Smooth muscle cell (in vitro differentiated cells): ENCODE measurements around the gene GRAMD1B. TPM values are rescaled to one million over a fixed set of nuclear protein-coding genes. Genes with fewer than 3 reads are reported as not detected.

Experiments
- DNase-seq: peaks from one replicate; lab custom pipeline; 2025; ENCODE audit not compliant: unreplicated experiment; lab: John Stamatoyannopoulos, UW
- H2AFZ ChIP-seq: fragments of 200-600 bp; sonication (generic); 2 replicates; pipeline ENCODE4 v1.6.0; 2016; ENCODE audit warnings: antibody characterized with exemption, low read depth, mild to moderate bottlenecking
- H3F3A ChIP-seq: fragments of 200-600 bp; sonication (generic); 2 replicates; pipeline ENCODE4 v1.6.0; 2017; ENCODE audit warnings: antibody characterized with exemption, low read depth
- H3K27ac ChIP-seq: fragments of 200-600 bp; sonication (generic); 2 replicates; pipeline ENCODE4 v1.5.1; 2016; ENCODE audit warnings: low read depth, mild to moderate bottlenecking
- H3K27me3 ChIP-seq: fragments of 200-600 bp; sonication (generic); 2 replicates; pipeline ENCODE4 v1.6.1; 2016; ENCODE audit warnings: low read depth, mild to moderate bottlenecking
- H3K36me3 ChIP-seq: fragments of 200-600 bp; sonication (generic); 2 replicates; pipeline ENCODE4 v1.5.1; 2016; ENCODE audit warnings: low read depth
- H3K4me1 ChIP-seq: fragments of 200-600 bp; sonication (generic); 2 replicates; pipeline ENCODE4 v1.5.1; 2016; ENCODE audit warnings: low read depth
- H3K4me2 ChIP-seq: fragments of 200-600 bp; sonication (generic); 2 replicates; pipeline ENCODE4 v1.6.0; 2016; ENCODE audit warnings: mild to moderate bottlenecking
- H3K4me3 ChIP-seq: fragments of 200-600 bp; sonication (generic); 2 replicates; pipeline ENCODE4 v1.5.1; 2016; ENCODE audit warnings: mild to moderate bottlenecking
- H3K79me2 ChIP-seq: fragments of 200-600 bp; sonication (generic); 2 replicates; pipeline ENCODE4 v1.6.0; 2016; ENCODE audit warnings: low read depth, mild to moderate bottlenecking
- H3K9ac ChIP-seq: fragments of 200-600 bp; sonication (generic); 2 replicates; pipeline ENCODE4 v1.6.0; 2016; ENCODE audit warnings: low read depth
- H3K9me3 ChIP-seq: fragments of 200-600 bp; sonication (generic); replicated peaks from 2 replicates; pipeline ENCODE4 v1.5.1; 2016; ENCODE audit warnings: low read depth
- H4K20me1 ChIP-seq: fragments of 200-600 bp; sonication (generic); 2 replicates; pipeline ENCODE4 v1.6.0; 2016; ENCODE audit warnings: low read depth
- WGBS: methylation state at CpG from one replicate; pipeline ENCODE4 v1.1.7; 2016; ENCODE audit warnings: low lambda C conversion rate; 5-methylcytosine and 5-hydroxymethylcytosine counted together
- polyA plus RNA-seq: library from polyadenylated mRNA; unstranded; fragments of >200 nt; fragmentation: Nextera tagmentation; extraction: Ambion mirVana; gene quantifications from 2 replicates; pipeline ENCODE4 v1.2.1, GENCODE V29; 2016
- total RNA-seq: library from RNA; depleted of rRNA; stranded (reverse); fragments of >200 nt; gene quantifications from 2 replicates; pipeline ENCODE4 v1.2.3, GENCODE V29; 2014
- TF ChIP-seq, protein P1 (sequence below): fragments of 200-600 bp; sonication (generic); IDR thresholded peaks from 2 replicates; pipeline ENCODE4 v1.5.1; 2017; ENCODE audit warnings: borderline replicate concordance, mild to moderate bottlenecking, antibody characterized with exemption; ENCODE audit not compliant: insufficient read depth, poor library complexity, severe bottlenecking

The GRAMD1B gene
- total and polyA plus RNA-seq, 2 experiments from 2014 or later = 2.4 to 3.4 TPM

DNA sequence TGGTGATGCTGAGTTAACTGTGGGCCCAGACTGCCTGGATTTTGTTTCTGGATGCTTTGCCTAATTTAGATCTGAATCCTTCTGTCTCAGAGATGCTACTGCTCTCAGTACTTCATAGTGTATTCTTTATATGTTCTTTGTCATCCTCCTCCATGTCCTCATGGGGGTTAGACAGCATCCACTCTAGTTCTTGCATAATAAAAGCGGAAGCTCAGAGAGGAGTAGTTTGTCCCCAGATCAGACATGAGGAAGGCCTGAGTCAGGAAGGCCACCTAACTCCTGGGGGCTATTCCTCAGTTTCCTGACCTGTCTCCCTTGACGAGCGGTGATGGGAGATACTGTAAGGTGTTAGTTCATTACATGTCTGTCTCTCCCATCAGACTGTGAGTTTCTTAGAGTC lies 134.2 kb downstream of the GRAMD1B start:
- Histone ChIP-seq H3K4me2 (no peak overlapping the region), H3K27ac (no peak overlapping the region), H4K20me1 (no peaks in the 10 kb centered on the region), H3K9ac (no peak overlapping the region), H3K4me3 (no peak overlapping the region), H3K79me2 (no peaks in the 10 kb centered on the region), H3F3A (no peaks in the 10 kb centered on the region), H3K4me1 (peaks cover 25% of the 10 kb centered on the region), H2AFZ (no peak overlapping the region), H3K36me3 (no peaks in the 10 kb centered on the region), H3K27me3 (no peaks in the 10 kb centered on the region), H3K9me3 (no peaks in the 10 kb centered on the region)
- DNase-seq = no peak
- 95% methylated on average over 3 of the region's 3 CpGs for WGBS
- TF ChIP-seq, protein P1, sequence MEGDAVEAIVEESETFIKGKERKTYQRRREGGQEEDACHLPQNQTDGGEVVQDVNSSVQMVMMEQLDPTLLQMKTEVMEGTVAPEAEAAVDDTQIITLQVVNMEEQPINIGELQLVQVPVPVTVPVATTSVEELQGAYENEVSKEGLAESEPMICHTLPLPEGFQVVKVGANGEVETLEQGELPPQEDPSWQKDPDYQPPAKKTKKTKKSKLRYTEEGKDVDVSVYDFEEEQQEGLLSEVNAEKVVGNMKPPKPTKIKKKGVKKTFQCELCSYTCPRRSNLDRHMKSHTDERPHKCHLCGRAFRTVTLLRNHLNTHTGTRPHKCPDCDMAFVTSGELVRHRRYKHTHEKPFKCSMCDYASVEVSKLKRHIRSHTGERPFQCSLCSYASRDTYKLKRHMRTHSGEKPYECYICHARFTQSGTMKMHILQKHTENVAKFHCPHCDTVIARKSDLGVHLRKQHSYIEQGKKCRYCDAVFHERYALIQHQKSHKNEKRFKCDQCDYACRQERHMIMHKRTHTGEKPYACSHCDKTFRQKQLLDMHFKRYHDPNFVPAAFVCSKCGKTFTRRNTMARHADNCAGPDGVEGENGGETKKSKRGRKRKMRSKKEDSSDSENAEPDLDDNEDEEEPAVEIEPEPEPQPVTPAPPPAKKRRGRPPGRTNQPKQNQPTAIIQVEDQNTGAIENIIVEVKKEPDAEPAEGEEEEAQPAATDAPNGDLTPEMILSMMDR = no peak

- Histone ChIP-seq H3K27ac (no peak overlapping the region), H3K36me3 (no peaks in the 10 kb centered on the region), H3K27me3 (no peaks in the 10 kb centered on the region), H2AFZ (no peak overlapping the region), H4K20me1 (no peaks in the 10 kb centered on the region), H3K9me3 (no peaks in the 10 kb centered on the region), H3K4me3 (no peak overlapping the region), H3K4me2 (no peak overlapping the region), H3K79me2 (no peaks in the 10 kb centered on the region), H3K9ac (no peak overlapping the region), H3F3A (no peaks in the 10 kb centered on the region), H3K4me1 (peaks cover 9% of the 10 kb centered on the region)
- 76% methylated on average over 4 of the region's 4 CpGs for WGBS
- DNase-seq = no peak
- TF ChIP-seq, protein P1 = no peak
These were observed 136.8 kb downstream of the GRAMD1B start for GRCh38 chr11:123566852-123567251.

GRCh38 chr11:123567466-123567865 lies 137.4 kb downstream of the GRAMD1B start:
- no peak for DNase-seq
- Histone ChIP-seq H3K79me2 (no peaks in the 10 kb centered on the region), H2AFZ (no peak overlapping the region), H3K4me2 (no peak overlapping the region), H3K9me3 (no peaks in the 10 kb centered on the region), H3K4me1 (peaks cover 9% of the 10 kb centered on the region), H3K27me3 (no peaks in the 10 kb centered on the region), H3K27ac (no peak overlapping the region), H3K9ac (no peak overlapping the region), H3K36me3 (no peaks in the 10 kb centered on the region), H3K4me3 (no peak overlapping the region), H4K20me1 (no peaks in the 10 kb centered on the region), H3F3A (no peaks in the 10 kb centered on the region)
- WGBS = 83% methylated on average over 1 of the region's 1 CpG
- TF ChIP-seq, protein P1 = no peak

DNA sequence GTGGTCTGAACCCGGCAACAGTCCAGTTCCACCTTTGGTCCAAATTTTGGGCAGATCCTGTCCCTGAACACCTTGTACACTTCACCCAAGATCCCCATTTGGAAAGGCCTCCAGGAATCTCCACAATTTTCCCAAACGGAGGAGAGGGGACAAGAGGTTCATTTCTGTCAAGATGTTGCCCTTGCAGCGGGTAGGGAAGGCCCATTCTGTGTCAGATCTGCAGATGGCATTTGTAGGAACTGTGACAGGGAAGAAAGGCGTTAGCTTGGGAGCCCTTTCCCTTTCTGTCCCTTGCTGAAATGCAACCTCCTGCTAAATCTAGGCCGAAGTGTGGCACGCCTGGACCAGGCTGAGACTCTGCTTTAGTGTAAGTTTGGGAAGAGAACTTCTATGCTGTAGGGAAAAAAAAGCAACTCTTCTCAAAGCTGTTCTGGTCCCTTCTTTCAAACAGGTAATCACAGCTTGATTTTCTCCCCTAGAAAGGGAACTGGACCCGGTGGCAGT lies 138.3 kb downstream of the GRAMD1B start:
- H3K4me3 ChIP-seq = no peak overlapping the region
- no peaks in the 10 kb centered on the region for H3K9me3 ChIP-seq
- H3K36me3 ChIP-seq = no peaks in the 10 kb centered on the region
- H2AFZ ChIP-seq = no peak overlapping the region
- no peaks in the 10 kb centered on the region for H4K20me1 ChIP-seq
- peaks cover 9% of the 10 kb centered on the region for H3K4me1 ChIP-seq
- H3K27ac ChIP-seq = no peak overlapping the region
- H3F3A ChIP-seq = no peaks in the 10 kb centered on the region
- 77% methylated on average over 7 of the region's 7 CpGs for WGBS
- no peaks in the 10 kb centered on the region for H3K79me2 ChIP-seq
- TF ChIP-seq, protein P1 = no peak
- no peaks in the 10 kb centered on the region for H3K27me3 ChIP-seq
- H3K4me2 ChIP-seq = no peak overlapping the region
- no peak overlapping the region for H3K9ac ChIP-seq
- DNase-seq = no peak
